ENCODE results near the gene AVPR2. TPM values are rescaled to one million over a fixed set of nuclear protein-coding genes. Genes with fewer than 3 reads are reported as not detected.

AVPR2 gene
- total RNA-seq, 1 experiment from 2014 or later: not detected

DNA sequence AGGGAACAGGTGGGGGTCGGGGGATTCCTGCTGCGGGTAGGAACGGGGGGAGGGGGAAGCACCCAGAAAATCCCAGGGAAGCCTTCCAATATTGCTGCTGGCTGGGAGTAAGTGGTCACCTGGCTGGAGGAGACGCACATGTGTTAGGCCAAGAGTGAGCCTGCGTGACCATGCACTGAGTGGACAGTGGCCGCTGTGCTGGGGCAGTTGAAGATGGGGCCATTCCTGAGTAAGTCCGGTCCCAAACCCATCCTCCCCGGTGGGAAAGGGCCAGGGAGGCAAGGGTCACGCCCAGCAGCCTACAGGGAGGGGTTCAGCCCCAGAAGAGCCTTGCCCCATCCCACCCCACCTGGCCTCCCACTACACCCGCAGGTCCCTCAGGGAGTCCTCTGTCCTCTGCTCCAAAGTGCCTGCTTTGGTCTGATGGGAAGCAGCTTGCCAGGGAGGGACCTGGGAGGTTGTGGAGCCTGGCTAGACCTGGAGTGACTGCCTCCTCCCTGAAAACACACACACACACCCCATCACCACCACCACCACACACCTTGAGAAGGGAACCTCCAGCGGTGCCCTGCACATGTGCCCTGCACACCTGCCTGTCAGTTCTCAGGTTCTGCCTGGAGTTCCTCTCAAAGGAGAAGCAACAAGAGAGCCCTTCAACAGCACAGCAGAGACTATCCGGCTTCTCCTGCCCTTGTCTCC, 24.6 kb upstream of the AVPR2 start:
- no peak for DNase-seq

DNA sequence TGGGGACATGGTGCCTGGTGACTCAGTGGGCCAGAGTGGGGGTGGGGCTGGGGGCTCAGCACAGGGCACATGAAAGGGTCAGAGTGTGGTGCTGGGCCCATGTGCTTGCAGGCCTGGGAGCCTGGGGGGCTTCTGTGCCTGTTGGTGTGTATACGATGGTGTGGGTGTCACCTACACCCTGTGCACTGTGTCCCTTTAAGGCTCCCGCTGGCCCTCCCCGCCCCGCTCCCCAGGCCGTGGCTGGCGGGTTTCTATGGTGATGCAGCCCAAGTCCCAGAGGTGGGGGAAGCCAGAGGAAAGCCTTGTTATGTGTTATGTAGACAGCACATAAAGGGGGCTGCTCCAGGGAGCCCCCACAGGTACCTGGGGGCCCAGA, 24.0 kb upstream of the AVPR2 start:
- H3K27me3 ChIP-seq: peaks cover 4% of the 10 kb centered on the region; the same call in 1 of the 2 replicates
- DNase-seq: no peak
- H3K9me3 ChIP-seq: no peaks in the 10 kb centered on the region
- H3K4me3 ChIP-seq: no peak overlapping the region
- no peaks in the 10 kb centered on the region for H3K36me3 ChIP-seq

More for the DNA sequence above, 24.6 kb upstream of the AVPR2 start:
- Histone ChIP-seq H3K36me3 (no peaks in the 10 kb centered on the region), H3K4me3 (no peak overlapping the region), H3K9me3 (no peaks in the 10 kb centered on the region), H3K27me3 (no peaks in the 10 kb centered on the region)

DNA sequence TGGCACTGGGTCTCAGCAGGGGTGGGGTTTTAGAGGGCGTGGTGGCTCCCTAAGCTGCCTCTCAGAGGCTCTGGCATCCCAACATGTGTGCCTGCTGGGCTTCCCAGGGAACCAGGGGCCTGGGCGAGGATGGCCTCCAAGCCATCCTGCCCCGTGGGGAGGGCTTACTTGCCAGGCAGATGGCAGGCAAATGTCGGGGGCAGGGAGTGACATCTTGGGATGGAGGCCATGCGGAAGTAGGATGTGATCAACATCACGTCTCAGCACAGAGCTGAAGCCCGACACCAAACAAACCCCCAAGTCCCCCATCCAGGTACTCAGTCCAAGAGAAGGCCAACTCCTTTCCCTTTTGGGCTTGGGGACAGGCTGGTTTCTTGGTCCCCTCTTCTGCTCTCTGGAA, 23.2 kb upstream of the AVPR2 start:
- peaks cover 6% of the 10 kb centered on the region; the same call in 1 of the 2 replicates for H3K27me3 ChIP-seq
- H3K9me3 ChIP-seq: no peaks in the 10 kb centered on the region
- H3K36me3 ChIP-seq: no peaks in the 10 kb centered on the region
- no peak for DNase-seq
- no peak overlapping the region for H3K4me3 ChIP-seq

DNA sequence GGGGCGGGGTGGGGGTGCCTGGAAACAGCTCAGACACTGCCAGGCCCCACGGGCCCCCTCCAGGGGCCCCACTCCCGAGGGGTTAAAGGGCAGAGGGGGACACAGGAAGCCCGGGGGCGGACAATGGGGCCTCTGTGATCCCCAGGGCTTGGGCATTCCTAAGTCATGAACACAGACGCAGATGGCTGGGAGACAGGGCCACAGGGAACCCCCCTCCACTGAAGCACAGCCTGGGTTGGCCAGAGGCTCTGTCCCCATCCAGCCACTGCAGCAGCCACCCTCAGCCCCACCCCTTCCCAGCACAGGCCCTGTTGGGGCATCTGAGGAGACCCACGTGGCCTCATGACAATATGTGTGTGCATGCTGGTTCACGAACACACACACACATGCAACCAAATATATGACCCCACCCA, 22.4 kb upstream of the AVPR2 start:
- Histone ChIP-seq H3K9me3 (no peaks in the 10 kb centered on the region), H3K27me3 (peaks cover 6% of the 10 kb centered on the region; the same call in 1 of the 2 replicates), H3K36me3 (no peaks in the 10 kb centered on the region), H3K4me3 (no peak overlapping the region)
- DNase-seq: no peak

DNA sequence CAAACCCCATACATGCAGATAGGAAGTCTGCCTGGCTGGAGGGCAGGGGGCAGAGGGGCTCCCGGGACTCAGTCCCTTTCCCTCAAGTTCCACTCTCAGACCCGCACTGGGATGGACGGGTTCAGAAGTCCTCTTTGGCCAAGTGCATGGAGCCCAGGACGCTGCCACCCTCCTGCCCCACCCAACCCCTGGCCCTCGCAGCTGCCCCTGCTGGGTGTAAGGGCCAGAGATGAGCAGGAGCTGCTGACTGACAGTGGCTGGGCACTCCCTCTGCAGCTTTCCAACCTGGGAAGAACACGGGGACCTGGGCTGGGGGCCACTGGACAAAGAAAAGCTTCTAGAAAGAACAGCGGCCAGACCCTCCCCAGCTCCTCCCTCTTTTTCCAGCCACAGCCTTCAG, 21.9 kb upstream of the AVPR2 start:
- H3K36me3 ChIP-seq: no peaks in the 10 kb centered on the region
- DNase-seq: no peak
- no peaks in the 10 kb centered on the region for H3K9me3 ChIP-seq
- H3K27me3 ChIP-seq: peaks cover 6% of the 10 kb centered on the region; the same call in 1 of the 2 replicates
- no peak overlapping the region for H3K4me3 ChIP-seq

DNA sequence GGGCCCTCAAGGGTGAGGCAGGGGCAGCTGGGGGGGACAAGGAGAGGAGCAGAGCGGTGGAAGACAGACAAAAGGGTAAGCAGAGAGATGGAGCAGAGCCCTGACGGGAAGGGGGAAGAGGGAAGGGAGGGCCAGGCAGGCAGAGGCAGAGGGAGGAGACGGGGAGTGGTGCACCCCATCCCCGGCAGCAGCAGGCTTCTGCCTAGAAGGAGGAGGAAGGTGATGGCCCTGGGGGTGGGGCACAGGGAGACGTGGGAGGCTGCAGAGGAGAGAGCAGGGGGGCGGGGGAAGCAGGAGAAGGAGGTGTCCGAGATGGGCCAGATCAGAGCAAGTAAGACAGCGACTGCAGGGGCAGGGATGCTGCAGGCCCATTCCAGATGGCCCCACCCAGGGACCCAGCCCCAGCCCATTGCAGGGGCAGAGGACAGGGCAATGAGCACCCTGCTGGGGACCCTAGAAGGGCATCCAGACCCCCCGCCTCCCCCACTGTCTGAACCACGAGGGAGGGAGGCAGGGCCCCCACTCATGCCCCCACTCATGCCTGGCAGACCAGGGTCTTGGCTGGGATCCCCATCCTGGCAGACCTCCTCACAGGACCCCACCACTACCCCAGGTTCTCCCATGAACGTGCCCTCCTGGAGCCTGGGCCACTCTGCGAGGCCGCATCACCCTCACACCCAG, 21.2 kb upstream of the AVPR2 start:
- Histone ChIP-seq H3K36me3 (no peaks in the 10 kb centered on the region), H3K4me3 (no peak overlapping the region), H3K27me3 (peaks cover 6% of the 10 kb centered on the region; the same call in 1 of the 2 replicates), H3K9me3 (no peaks in the 10 kb centered on the region)
- no peak for DNase-seq

DNA sequence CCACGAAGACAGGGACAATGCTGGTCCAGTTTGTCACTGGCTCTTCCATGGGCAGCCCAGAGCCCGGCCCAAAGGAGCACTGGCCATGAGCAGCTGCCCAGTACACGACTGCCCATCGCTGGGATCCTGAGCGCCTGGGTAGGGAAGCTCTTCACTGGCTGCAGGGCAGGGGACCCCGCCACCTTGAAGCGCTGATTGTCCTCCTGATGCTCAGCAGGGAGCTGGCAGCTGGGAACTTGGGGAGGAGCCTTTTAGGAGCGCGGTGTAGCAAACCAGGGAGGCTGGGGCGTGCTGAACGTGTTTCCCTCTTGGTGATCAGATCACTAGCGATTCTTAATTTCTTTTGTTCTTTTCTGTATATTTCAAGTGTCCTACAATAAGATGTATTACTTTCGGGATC, 20.3 kb upstream of the AVPR2 start:
- Histone ChIP-seq H3K4me3 (no peak overlapping the region), H3K9me3 (no peaks in the 10 kb centered on the region), H3K36me3 (no peaks in the 10 kb centered on the region), H3K27me3 (peaks cover 6% of the 10 kb centered on the region; the same call in 1 of the 2 replicates)
- DNase-seq: no peak

DNA sequence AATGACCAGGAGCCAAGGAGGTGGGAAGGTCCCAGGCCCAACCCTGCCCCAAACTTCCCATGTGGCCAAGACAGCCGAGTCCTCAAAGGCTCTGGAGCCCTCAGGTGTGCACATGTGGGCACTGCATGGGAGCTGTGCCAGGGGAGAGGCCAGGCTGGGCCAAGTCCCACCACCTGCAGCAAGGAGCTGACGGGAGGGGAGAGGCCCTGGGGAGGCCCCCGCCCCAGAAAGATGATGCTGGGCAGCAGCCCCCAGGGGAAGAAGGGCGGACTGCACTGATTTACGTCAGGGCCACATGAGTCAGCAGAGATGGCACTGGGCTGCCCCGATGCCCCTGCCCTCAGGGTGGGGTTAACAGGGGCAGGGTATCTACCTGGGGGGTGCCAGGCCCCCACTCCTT, 19.9 kb upstream of the AVPR2 start:
- no peak for DNase-seq
- Histone ChIP-seq H3K4me3 (no peak overlapping the region), H3K27me3 (peaks cover 6% of the 10 kb centered on the region; the same call in 1 of the 2 replicates), H3K9me3 (no peaks in the 10 kb centered on the region), H3K36me3 (no peaks in the 10 kb centered on the region)

DNA sequence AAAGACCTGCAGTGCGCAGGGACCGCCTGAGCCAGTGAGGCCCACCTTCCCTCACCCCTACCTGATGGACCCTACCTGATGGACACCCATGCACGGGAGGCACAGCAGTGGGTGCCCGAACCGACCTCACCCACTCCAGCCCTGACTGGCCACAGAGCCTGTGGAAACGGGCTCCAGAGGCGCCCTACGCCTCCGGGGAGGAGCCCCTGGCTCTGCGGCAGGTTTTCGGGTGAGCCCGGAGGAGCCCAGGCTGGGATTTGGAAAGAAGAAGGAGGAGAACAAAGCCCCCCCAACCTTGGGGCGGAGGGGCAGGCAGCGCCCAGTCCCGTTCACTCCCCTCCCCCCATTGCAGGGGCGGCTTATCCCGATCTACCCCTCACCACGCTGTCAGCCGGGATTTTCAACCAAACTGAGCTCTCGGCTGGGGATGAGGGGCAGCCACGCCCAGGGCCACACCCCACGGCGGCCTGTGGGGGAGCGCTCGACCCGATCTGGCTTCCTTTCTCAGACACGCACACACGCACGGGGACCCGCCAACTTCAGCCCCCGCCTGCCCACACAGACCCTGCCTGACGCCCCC, 19.2 kb upstream of the AVPR2 start:
- Histone ChIP-seq H3K9me3 (no peaks in the 10 kb centered on the region), H3K4me3 (no peak overlapping the region), H3K36me3 (no peaks in the 10 kb centered on the region), H3K27me3 (peaks cover 6% of the 10 kb centered on the region; the same call in 1 of the 2 replicates)
- DNase-seq: no peak

DNA sequence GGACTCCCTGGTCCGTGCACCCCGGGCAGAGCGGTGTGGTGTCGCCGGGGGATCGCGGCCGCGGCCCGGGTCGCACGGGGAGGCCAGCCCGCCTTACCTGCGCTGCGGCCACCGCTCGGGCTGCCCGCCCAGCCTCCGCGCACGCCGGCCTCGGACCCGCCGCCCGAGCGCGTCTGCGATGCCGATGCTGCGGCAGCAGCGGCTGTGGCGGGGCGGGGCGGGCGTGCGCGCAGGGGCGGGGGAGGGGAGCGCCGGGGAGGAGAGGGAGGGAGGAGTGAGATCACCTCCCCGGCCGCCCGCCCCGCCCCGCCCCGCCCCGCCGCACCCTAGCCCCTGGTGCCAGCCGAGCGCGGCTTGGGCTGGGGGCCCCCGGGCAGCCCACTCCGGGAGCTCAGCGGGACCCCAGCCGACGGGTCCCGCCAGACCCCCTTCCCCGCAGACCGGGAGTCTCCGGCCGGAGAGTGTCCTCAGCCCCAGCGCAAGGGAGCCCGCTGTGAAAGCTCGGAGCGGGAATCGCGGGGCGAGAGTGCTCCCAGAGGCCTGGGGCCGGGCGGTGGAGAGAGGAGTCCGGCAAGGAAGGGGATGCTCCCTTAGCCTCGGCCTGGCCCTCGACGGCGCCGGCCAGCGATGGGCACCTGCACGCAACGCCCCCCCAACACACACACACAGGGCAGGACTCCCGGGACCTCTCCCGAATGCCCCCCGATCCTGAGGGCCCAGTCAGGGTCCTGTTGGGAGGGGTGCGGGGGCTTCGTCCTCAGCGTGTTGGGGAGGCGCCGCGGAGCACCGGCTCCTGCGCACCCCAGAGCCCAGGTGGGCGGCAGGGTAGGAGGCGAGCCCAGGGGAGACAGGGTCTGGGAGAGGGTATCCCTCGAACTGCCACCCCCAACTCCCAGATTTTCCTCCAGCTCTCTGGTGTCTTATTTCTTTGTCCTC, 18.2 kb upstream of the AVPR2 start, which contains the start of gene L1CAM:
Gene L1CAM, minus strand, starts transcription at position 206 of the 936 bp plus-strand sequence. CDS start 10,337 bp downstream, outside the sequence.
- H3K27me3 ChIP-seq: peaks cover 6% of the 10 kb centered on the region; the same call in 1 of the 2 replicates
- H3K36me3 ChIP-seq: no peaks in the 10 kb centered on the region
- no peak for DNase-seq
- no peak within 1 kb of the TSS for H3K4me3 ChIP-seq
- no peaks in the 10 kb centered on the region for H3K9me3 ChIP-seq

DNA sequence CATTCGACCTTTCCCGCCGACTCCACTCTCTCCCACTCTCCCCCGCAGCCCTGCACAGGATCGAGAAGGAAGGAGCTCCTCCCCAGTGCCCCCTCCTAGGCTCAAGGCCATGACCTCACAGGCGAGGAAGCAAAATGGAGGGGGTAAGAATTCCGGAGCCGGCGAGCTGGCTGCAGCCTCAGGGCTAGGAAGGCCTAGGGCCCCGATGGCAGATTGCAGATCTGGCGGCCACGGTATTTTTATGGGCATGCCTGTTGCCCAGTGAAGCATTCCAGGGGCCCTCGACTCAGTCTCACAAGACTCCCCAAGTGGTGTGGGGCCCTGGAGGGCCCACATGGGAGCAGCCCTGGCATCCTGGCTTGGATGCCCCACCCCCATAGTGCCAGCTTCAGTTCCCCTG, 17.6 kb upstream of the AVPR2 start:
- Histone ChIP-seq H3K27me3 (peaks cover 6% of the 10 kb centered on the region; the same call in 1 of the 2 replicates), H3K4me3 (no peak overlapping the region), H3K36me3 (no peaks in the 10 kb centered on the region), H3K9me3 (no peaks in the 10 kb centered on the region)
- no peak for DNase-seq

DNA sequence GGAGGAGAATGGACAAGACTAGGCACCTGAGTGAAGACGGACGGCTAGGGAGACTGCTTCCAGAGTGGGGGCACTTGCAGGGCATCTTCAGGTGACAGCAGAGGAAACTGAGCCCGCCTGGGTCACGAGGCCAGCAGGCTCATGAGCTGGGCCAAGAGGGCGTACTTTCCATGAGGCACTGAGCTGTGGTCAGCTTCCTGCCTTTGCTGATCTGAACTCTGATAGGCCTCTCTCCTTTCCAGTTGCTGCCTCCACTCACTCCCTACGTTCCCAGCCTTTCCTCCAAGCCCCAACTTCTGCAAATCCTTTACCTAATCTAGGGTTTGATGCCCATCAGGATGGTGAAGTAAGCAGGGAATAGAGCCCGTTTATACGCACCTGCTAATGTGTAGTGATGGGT, 17.1 kb upstream of the AVPR2 start:
- Histone ChIP-seq H3K27me3 (peaks cover 6% of the 10 kb centered on the region; the same call in 1 of the 2 replicates), H3K4me3 (no peak overlapping the region), H3K9me3 (no peaks in the 10 kb centered on the region), H3K36me3 (no peaks in the 10 kb centered on the region)
- no peak for DNase-seq

DNA sequence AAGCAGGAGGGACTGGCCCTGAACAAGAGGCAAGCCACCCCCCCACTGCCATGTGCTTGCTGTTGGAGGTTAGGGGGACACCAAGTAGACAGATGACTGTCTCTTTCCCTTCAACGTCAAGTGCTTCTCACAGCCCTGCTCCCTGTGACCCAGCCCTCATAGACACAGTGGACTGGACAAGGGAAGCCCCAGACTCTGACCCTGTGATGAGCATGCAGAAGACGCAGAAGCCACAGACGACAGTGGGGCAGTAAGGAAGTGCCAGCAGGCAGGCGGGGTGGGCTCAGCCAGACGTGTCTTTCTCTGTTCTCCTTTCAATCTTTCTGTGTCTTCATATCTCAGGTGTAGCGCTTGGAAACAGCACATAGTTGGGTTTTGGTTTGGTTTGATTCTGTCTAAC, 16.1 kb upstream of the AVPR2 start:
- Histone ChIP-seq H3K9me3 (no peaks in the 10 kb centered on the region), H3K4me3 (no peak overlapping the region), H3K36me3 (no peaks in the 10 kb centered on the region), H3K27me3 (peaks cover 6% of the 10 kb centered on the region; the same call in 1 of the 2 replicates)
- DNase-seq: no peak

DNA sequence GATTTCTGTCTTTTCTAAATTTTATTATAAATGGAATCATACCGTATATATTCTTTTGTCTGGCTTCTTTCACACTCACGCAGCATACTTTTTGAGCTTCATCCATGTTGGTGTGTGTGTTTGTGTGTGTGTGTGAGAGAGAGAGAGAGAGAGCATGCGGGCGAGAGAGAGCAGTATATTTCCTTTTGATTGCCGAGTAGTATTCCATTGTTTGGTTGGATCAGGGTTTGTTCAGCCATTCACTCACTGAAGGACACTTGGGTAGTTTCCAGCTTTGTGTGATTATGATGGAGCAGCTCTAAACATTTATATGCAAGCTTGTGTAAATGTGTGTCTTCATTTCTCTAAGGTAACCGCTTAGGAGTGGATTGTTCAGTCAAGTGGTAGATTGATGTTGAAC, 15.3 kb upstream of the AVPR2 start:
- no peak overlapping the region for H3K4me3 ChIP-seq
- H3K27me3 ChIP-seq: peaks cover 6% of the 10 kb centered on the region; the same call in 1 of the 2 replicates

DNA sequence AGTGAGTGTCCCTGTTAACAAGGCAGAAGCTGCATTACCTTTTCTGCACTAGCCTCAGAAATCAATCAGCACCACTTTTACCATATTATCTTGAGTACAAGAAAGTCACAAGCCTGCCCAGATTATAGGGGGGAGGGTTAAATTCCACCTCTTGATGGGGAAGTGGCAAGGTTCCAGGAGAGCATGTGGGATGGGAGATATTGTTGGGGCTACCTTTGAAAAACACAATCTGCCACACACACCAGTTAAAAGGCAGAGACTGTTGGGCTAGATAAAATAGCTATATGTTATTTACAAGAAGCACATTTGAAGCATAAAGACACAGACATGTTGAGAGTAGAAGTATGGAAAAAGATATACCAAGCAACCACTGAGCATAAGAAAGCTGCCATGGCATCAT, 6.6 kb upstream of the AVPR2 start:
- H3K4me3 ChIP-seq: no peak overlapping the region
- H3K36me3 ChIP-seq: no peaks in the 10 kb centered on the region
- H3K9me3 ChIP-seq: no peaks in the 10 kb centered on the region
- no peak for DNase-seq
- H3K27me3 ChIP-seq: no peaks in the 10 kb centered on the region

More for the DNA sequence above, 15.3 kb upstream of the AVPR2 start:
- Histone ChIP-seq H3K36me3 (no peaks in the 10 kb centered on the region), H3K9me3 (no peaks in the 10 kb centered on the region)
- no peak for DNase-seq
